GM10248 (cell line): ENCODE measurements around the gene SRSF9.
A peak's percentile ranks its signal among the peaks of the same experiment; 100 is the strongest.
"Not testable (repeated sequence)": the region's sequence is repeated elsewhere in the genome, so short reads cannot be mapped to it uniquely, and the experiment has no call there.

Experiments used
- CTCF ChIA-PET: fragments of 300-600 bp; sonication (Branson Sonifier 250); formaldehyde crosslinking; extraction: SDS; loops from one replicate; lab custom pipeline; 2021; ENCODE audit warnings: antibody characterized with exemption; lab: Yijun Ruan, JAX
- POLR2A ChIA-PET: fragments of 350-650 bp; sonication (Branson Sonifier 250); formaldehyde crosslinking; extraction: SDS; loops from one replicate; lab custom pipeline; 2020; ENCODE audit warnings: antibody characterized with exemption; lab: Yijun Ruan, JAX
- DNase-seq: peaks from one replicate; pipeline ENCODE4 v3.0.0; 2012; ENCODE audit errors: extremely low spot score
- TF ChIP-seq, protein P1 (sequence below): IDR thresholded peaks from 2 replicates; pipeline ENCODE4 v1.5.1; 2012; ENCODE audit warnings: mild to moderate bottlenecking, low read depth; ENCODE audit errors: extremely low read depth, missing control alignments, control extremely low read depth

The SRSF9 gene

DNA sequence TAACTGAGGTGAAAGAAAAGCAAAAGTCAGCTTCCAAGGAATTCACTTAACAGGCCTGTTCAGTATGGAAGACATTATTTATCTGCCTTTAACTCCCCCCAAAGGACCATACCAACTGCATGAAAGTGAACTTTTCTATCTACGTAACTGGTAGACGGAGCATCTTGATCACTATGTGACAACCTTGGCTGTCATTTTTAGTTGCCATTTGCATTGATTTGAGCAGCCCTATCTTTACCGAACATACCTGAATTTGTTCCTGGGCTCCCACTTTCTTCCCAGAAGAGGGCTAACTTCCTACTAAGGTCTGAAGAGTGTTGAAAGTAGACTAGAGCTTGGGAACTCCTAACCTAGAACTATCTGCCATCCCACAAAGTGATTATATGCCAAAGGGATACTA lies 9.4 kb downstream of the SRSF9 start:
- CTCF ChIA-PET = no interaction called here

DNA sequence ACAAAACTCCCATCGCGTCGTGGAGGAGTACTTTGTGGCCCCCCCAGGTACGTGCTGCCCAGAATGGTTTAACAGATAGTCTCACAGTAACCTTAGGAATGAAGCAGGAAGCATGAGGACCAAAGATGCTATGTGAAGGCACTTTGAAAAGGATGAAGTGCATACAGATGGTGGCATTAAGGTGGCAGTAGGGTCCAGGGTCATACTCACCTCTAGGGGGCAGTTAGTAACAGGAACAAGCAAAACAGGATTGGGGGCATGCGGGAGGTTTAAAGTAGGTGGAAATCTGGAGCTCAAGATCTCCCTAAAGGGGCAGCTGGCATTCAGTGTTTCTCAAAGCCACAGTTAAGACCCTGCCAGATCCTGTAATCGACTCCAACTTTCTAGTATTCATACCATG lies 12.4 kb downstream of the SRSF9 start:
- no peak for DNase-seq
- TF ChIP-seq, protein P1, sequence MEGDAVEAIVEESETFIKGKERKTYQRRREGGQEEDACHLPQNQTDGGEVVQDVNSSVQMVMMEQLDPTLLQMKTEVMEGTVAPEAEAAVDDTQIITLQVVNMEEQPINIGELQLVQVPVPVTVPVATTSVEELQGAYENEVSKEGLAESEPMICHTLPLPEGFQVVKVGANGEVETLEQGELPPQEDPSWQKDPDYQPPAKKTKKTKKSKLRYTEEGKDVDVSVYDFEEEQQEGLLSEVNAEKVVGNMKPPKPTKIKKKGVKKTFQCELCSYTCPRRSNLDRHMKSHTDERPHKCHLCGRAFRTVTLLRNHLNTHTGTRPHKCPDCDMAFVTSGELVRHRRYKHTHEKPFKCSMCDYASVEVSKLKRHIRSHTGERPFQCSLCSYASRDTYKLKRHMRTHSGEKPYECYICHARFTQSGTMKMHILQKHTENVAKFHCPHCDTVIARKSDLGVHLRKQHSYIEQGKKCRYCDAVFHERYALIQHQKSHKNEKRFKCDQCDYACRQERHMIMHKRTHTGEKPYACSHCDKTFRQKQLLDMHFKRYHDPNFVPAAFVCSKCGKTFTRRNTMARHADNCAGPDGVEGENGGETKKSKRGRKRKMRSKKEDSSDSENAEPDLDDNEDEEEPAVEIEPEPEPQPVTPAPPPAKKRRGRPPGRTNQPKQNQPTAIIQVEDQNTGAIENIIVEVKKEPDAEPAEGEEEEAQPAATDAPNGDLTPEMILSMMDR = peak; percentile 22
- CTCF ChIA-PET = interaction anchor here (1.0 to 4.9 kb wide), 8 partner anchors 10 to 229 kb away, joined by 3 to 50 read pairs (median 5); partner anchors contain the start of genes DYNLL1 and SRSF9
- POLR2A ChIA-PET = no interaction called here

More for the DNA sequence above, 9.4 kb downstream of the SRSF9 start:
- TF ChIP-seq, protein P1 = no peak
- DNase-seq = no peak
- POLR2A ChIA-PET = no interaction called here

DNA sequence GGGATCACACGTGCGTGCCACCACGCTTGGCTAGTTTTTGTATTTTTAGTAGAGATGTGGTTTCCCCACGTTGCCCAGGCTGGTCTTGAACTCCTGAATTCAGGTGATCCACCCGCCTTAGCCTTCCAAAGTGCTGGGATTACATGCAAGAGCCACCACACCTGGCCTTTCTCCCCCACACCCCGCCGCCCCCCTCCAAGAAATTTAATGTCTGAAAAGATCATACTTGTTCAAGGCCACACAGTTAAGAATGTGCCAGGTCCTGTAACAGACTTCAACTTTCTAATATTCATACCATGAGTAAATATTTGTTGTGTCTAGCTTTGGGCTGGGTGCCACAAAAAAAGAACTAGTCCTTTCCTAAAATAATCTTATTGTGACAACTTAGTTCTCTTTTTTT lies 14.2 kb downstream of the SRSF9 start:
- TF ChIP-seq, protein P1 = no peak
- ChIA-PET POLR2A (interaction anchor here (0.7 kb wide), 1 partner anchor 77 kb away, joined by 5 read pairs; no protein-coding TSS in a partner anchor), CTCF (interaction anchor here (4.9 kb wide), 1 partner anchor 13 kb away, joined by 50 read pairs; the partner anchor contains the start of gene SRSF9)
- no peak for DNase-seq

DNA sequence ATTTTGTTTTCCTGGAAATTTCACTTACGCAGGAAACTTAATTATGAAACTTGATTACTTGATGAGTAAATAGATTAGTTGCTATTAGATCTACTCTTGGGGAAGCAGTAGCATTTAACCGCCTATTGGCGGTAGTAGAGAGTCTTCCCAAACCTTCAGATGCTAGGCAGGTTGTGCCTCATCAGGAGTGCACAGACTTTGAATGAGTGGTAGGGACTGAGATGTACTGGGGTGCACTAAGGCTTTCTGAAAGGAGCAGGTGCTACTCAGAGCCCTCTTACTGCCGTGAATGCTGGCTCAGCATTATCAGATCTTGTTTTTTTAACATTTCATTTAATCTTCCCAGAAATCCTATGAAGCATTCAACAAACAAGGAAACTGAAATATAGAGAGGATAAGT lies 15.6 kb downstream of the SRSF9 start:
- ChIA-PET POLR2A (no interaction called here), CTCF (interaction anchor here (1.3 to 6.7 kb wide), 5 partner anchors 10 to 152 kb away, joined by 3 to 38 read pairs (median 8); partner anchors contain the start of gene SIRT4)
- TF ChIP-seq, protein P1 = peak; percentile 49
- DNase-seq = peak; percentile 50

DNA sequence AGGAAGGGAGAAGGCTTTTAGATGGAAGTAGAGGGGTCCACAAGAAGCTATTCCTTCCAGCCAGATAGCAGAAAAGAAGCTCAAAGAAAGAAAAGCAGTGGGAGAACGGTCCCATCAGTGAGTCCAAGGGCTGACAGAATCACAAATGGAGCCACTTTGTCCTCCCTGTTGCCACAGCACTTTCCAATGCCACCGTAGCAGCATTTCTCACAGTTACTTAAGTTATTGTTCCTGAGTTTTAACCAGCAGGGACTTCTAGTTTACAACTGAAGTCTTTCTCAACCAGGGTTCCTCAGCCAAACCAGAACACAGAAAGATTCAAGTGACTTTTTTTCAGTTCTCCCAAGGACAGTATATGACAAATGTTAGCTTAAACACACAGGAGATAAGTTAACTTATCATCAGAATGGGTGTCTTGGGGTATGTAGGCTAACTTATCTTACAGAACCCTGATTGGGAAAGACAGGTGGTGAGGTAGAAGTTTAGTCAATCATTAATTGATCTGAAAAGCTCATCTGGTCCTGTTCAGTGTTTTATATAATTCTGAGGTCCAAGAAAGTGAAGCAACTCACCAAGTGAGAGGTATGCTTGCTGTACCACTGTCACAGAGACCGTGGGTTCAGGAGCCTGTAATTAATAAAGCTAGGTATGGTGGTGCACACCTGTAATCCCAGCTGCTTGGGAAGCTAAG lies 16.3 kb downstream of the SRSF9 start:
- DNase-seq = no peak
- ChIA-PET CTCF (interaction anchor here (1.3 to 6.7 kb wide), 8 partner anchors 9 to 151 kb away, joined by 3 to 38 read pairs (median 6); partner anchors contain the start of gene SIRT4), POLR2A (no interaction called here)
- TF ChIP-seq, protein P1 = no peak

DNA sequence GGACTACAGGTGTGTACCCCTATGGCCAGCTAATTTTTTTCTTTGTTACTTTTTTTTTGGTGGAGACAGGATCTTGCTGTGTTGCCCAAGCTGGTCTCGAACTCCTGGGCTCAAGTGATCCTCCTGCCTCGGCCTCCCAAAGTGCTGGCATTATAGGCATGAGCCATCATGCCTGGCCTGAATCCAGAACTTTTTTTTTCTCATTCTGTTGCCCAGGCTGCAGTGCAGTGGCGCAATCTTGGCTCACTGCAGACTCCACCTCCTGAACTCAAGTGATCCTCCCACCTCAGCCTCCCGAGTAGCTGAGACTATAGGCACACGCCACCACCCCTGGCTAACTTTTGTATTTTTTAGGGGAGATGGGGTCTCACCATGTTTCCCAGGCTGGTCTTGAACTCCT lies 17.0 kb downstream of the SRSF9 start:
- DNase-seq, POLR2A ChIA-PET: not testable (repeated sequence)
- CTCF ChIA-PET = interaction anchor here (1.3 to 6.7 kb wide), 8 partner anchors 8 to 99 kb away, joined by 3 to 38 read pairs (median 6); no protein-coding TSS in a partner anchor

DNA sequence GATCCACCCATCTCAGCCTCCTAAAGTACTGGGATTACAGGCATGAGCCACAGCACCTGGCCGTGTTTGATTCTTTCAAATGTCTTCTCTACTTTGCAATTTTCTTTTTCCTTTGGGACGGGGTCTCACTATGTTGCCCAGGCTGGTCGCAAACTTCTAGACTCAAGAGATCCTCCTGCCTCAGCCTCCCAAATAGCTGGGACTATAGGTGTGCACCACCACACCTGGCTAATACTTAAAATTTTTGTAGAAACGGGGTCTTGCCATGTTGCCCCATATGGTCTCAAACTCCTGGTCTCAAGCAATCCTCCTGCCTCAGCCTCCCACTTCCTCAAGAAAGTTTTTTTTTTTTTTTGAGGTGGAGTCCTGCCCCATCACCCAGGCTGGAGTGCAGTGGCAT lies 21.6 kb downstream of the SRSF9 start:
- POLR2A ChIA-PET = interaction anchor here (0.9 kb wide), 1 partner anchor 10 kb away, joined by 4 read pairs; no protein-coding TSS in a partner anchor
- TF ChIP-seq, protein P1 = no peak
- CTCF ChIA-PET = interaction anchor here (1.6 to 6.7 kb wide), 3 partner anchors 9 to 19 kb away, joined by 6 to 38 read pairs (median 9); no protein-coding TSS in a partner anchor
- DNase-seq = no peak

DNA sequence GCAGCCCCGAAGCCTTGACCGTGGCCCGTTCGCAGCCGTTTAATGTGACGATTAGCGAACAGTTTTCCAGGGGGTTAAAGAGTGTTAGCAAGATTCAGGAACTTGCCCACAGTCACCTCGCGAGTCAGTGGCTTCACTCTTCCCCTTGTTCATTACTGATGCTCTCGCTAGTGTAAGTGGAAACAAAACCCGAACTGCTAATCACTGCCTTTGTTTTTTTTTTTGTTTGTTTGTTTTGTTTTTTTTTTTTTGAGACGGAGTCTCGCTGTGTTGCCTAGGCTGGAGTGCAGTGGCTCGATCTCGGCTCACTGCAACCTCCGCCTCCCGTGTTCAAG lies 22.7 kb downstream of the SRSF9 start:
- POLR2A ChIA-PET, DNase-seq: not testable (repeated sequence)
- CTCF ChIA-PET = interaction anchor here (1.6 to 2.3 kb wide), 2 partner anchors 10 to 17 kb away, joined by 6 to 9 read pairs; no protein-coding TSS in a partner anchor
